ENCODE measurements around the gene PKP4.
"Not testable (repeated sequence)": the region's sequence is repeated elsewhere in the genome, so short reads cannot be mapped to it uniquely, and the experiment has no call there.

The PKP4 gene

DNA sequence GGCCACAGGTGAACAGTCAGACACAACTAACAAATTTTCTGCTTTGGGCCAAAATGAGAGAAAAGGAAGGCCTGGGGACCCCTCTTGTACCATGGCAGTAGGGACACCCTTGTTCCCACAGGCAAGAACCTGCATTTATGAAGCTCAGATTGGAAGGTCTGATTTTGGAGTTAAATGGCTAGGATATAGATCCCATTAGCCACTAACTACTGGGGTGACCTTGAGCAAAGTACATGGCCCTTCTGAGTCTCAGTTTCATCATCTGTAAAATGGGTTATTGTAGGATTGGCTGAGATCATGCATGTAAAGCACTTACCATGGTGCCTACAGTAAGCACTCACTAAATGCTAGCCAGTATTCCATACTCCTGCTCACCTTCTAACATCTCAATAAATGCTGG, 236.7 kb downstream of the PKP4 start:
- TF ChIP-seq, protein P1, sequence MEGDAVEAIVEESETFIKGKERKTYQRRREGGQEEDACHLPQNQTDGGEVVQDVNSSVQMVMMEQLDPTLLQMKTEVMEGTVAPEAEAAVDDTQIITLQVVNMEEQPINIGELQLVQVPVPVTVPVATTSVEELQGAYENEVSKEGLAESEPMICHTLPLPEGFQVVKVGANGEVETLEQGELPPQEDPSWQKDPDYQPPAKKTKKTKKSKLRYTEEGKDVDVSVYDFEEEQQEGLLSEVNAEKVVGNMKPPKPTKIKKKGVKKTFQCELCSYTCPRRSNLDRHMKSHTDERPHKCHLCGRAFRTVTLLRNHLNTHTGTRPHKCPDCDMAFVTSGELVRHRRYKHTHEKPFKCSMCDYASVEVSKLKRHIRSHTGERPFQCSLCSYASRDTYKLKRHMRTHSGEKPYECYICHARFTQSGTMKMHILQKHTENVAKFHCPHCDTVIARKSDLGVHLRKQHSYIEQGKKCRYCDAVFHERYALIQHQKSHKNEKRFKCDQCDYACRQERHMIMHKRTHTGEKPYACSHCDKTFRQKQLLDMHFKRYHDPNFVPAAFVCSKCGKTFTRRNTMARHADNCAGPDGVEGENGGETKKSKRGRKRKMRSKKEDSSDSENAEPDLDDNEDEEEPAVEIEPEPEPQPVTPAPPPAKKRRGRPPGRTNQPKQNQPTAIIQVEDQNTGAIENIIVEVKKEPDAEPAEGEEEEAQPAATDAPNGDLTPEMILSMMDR (IDR thresholded peaks at IDR 0.05; ENCODE audit: low read depth, low read length): no peak
- no peak overlapping the region for H3K4me3 ChIP-seq (ENCODE audit: low read depth, low read length)

GRCh38 chr2:158695305-158695704, 238.6 kb downstream of the PKP4 start:
- no peak overlapping the region for H3K4me3 ChIP-seq (ENCODE audit: low read depth, low read length)
- TF ChIP-seq, protein P1 (IDR thresholded peaks at IDR 0.05; ENCODE audit: low read depth, low read length): no peak

GRCh38 chr2:158695744-158696143, 239.0 kb downstream of the PKP4 start:
- H3K4me3 ChIP-seq (ENCODE audit: low read depth, low read length): not testable (repeated sequence)

DNA sequence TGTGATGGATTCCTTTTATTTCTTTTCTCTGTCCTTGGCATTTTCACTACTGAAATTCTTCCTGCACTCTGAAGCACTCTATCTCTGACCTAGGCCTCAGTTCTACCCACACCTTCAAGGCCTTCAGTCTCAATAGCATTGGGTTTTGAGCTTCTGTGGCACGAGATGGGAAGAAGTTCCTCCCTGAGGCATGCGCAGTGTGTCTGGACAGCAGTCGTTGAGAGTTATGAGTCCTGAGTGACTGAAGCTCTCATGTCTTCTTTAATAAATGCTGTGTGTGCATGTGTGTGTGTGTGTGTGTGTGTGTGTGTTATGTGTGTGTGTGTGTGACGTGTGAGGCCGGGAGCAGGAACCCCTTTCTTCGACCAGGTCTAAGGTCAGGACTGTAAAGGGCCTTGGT, 242.6 kb downstream of the PKP4 start:
- H3K4me3 ChIP-seq (ENCODE audit: low read depth, low read length): no peak overlapping the region
- TF ChIP-seq, protein P1 (IDR thresholded peaks at IDR 0.05; ENCODE audit: low read depth, low read length): no peak

DNA sequence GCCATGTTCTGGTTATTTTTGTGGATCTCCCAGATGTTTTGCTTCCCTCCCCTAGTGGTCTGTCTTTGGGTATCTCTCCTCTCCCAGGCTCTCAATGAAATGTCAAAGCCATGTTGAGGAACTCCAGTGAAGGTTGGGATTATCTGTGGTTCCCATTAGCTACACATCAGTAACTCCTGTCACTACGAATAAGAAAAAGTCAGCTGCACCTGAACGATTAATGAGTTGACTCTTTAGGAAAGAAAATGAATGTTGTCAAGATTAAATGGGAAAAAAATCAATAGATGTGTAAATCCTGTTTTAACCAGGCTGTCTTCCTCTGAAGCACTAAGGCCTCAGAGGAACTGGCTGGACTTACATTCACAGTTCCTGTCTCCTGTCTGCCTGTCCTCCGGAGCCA, 244.3 kb downstream of the PKP4 start:
- TF ChIP-seq, protein P1 (IDR thresholded peaks at IDR 0.05; ENCODE audit: low read depth, low read length): no peak
- H3K4me3 ChIP-seq (ENCODE audit: low read depth, low read length): no peak overlapping the region

DNA sequence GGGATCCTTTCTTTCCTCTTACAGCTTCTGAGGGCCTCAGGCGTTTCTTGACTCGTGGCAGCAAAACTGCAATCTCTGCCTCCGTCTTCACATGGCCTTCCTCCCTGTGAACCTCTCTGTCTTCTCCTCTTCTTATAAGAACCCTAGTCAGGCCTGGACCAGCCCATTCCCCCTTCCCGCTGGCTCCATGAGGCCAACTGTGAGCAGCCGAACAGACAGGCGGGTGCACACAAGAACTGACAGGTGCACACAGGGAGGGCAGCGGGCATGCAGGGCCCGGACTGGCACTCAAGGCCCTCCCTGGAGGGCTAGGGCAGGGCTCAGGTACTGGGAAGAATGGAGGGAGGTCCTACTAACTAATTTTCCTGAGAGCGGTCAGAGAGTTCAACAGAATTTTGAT, 246.0 kb downstream of the PKP4 start:
- TF ChIP-seq, protein P1 (IDR thresholded peaks at IDR 0.05; ENCODE audit: low read depth, low read length): no peak
- no peak overlapping the region for H3K4me3 ChIP-seq (ENCODE audit: low read depth, low read length)

GRCh38 chr2:158704724-158705465, 248.1 kb downstream of the PKP4 start:
- not testable (repeated sequence) for H3K4me3 ChIP-seq (ENCODE audit: low read depth, low read length)

DNA sequence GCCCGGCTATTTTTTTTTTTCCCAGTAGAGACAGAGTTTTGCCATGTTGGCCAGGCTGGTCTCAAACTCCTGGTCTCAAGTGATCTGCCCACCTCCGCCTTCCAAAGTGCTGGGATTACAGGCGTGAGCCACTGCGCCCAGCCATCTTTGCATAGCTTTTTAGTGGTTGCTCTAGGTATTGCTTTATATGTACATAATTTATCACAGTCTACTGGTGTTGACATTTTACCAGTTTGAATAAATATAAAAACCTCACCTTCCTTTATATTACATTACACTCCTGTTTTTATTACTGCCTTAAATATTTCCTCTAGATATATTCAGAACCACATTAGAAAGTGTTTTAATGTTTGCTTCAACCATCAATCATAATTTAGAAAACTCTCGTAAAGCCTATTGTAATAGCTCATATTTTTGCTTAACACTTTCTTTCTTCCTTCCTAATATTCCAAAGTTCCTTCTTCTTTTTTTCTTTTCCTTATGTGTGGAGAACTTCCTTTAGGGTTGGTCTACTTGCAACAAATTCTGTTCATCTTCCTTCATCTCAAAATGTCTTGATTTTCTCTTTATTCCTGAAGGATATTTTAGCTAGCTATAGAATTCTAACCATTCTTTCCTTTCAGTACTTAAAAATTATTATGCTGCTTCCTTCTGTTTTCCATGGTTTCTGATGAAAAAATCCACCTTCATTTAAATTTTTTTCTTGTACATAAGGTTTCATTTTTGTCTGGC, 256.2 kb downstream of the PKP4 start:
- no peak overlapping the region for H3K4me3 ChIP-seq (ENCODE audit: low read depth, low read length)
- TF ChIP-seq, protein P1 (IDR thresholded peaks at IDR 0.05; ENCODE audit: low read depth, low read length): no peak
